Neural crest cell (in vitro differentiated cells): ENCODE results near the gene HERC2. TPM values are rescaled to one million over a fixed set of nuclear protein-coding genes. Genes with fewer than 3 reads are reported as not detected.
"Not testable (repeated sequence)": the region's sequence is repeated elsewhere in the genome, so short reads cannot be mapped to it uniquely, and the experiment has no call there.

Experiments used
- DNase-seq: peaks from one replicate; pipeline ENCODE4 v3.0.0; 2021; ENCODE audit warnings: low read depth, mixed read lengths, low spot score
- H3K27ac Mint-ChIP-seq: one replicate; pipeline ENCODE4 v1.8.0; 2021; ENCODE audit warnings: mild to moderate bottlenecking, mixed read lengths; ENCODE audit not compliant: unreplicated experiment
- H3K27me3 Mint-ChIP-seq: 2 replicates; pipeline ENCODE4 v1.8.0; 2021; ENCODE audit warnings: low read depth, mild to moderate bottlenecking, mixed read lengths
- H3K36me3 Mint-ChIP-seq: 2 replicates; pipeline ENCODE4 v1.8.0; 2021; ENCODE audit warnings: low read depth, mild to moderate bottlenecking, mixed read lengths
- H3K4me1 Mint-ChIP-seq: 2 replicates; pipeline ENCODE4 v1.8.0; 2021; ENCODE audit warnings: mixed read lengths
- H3K4me3 Mint-ChIP-seq: one replicate; pipeline ENCODE4 v1.8.0; 2021; ENCODE audit warnings: mild to moderate bottlenecking, mixed read lengths
- H3K9me3 Mint-ChIP-seq: 2 replicates; pipeline ENCODE4 v1.8.0; 2021; ENCODE audit warnings: mixed read lengths
- CTCF ChIP-seq: fragments of 200-600 bp; sonication (generic); conservative IDR thresholded peaks from 2 replicates; pipeline ENCODE4 v1.5.0; 2021; ENCODE audit warnings: antibody characterized with exemption, mild to moderate bottlenecking
- total RNA-seq: library from RNA; stranded (reverse); gene quantifications from 2 replicates; pipeline ENCODE4 v1.2.1, GENCODE V29; 2021

The HERC2 gene
- total RNA-seq, 1 donor from 2014 or later: 83.6 TPM

- H3K4me3 Mint-ChIP-seq: no peak overlapping the region
- peaks cover 55% of the 10 kb centered on the region for H3K36me3 Mint-ChIP-seq
- no peak for DNase-seq
- no peaks in the 10 kb centered on the region for H3K4me1 Mint-ChIP-seq
- no peaks in the 10 kb centered on the region for H3K27me3 Mint-ChIP-seq
- TF ChIP-seq CTCF: no peak
- H3K27ac Mint-ChIP-seq: peak overlapping the region; percentile 57
- H3K9me3 Mint-ChIP-seq: peaks cover 12% of the 10 kb centered on the region
Observed at GRCh38 chr15:28243399-28243798, 78.6 kb downstream of the HERC2 start.

GRCh38 chr15:28238296-28238695, 83.7 kb downstream of the HERC2 start:
- peaks cover 34% of the 10 kb centered on the region for H3K36me3 Mint-ChIP-seq
- not testable (repeated sequence) for DNase-seq, H3K27ac Mint-ChIP-seq

GRCh38 chr15:28231743-28232142, 90.2 kb downstream of the HERC2 start:
- H3K4me1 Mint-ChIP-seq, H3K27ac Mint-ChIP-seq, H3K9me3 Mint-ChIP-seq, H3K4me3 Mint-ChIP-seq, H3K27me3 Mint-ChIP-seq, DNase-seq: not testable (repeated sequence)
- peaks cover 22% of the 10 kb centered on the region for H3K36me3 Mint-ChIP-seq

More at GRCh38 chr15:28238296-28238695, 83.7 kb downstream of the HERC2 start:
- H3K27me3 Mint-ChIP-seq, H3K4me3 Mint-ChIP-seq, H3K4me1 Mint-ChIP-seq, H3K9me3 Mint-ChIP-seq: not testable (repeated sequence)

- H3K4me3 Mint-ChIP-seq, H3K27me3 Mint-ChIP-seq, DNase-seq, H3K27ac Mint-ChIP-seq, H3K9me3 Mint-ChIP-seq, H3K4me1 Mint-ChIP-seq: not testable (repeated sequence)
- H3K36me3 Mint-ChIP-seq: peaks cover 26% of the 10 kb centered on the region
Observed at GRCh38 chr15:28231336-28231735, 90.6 kb downstream of the HERC2 start.

GRCh38 chr15:28228990-28229640, 92.9 kb downstream of the HERC2 start:
- not testable (repeated sequence) for H3K4me1 Mint-ChIP-seq, DNase-seq, H3K27ac Mint-ChIP-seq, H3K4me3 Mint-ChIP-seq, H3K9me3 Mint-ChIP-seq, H3K27me3 Mint-ChIP-seq
- peaks cover 33% of the 10 kb centered on the region for H3K36me3 Mint-ChIP-seq

- peaks cover 33% of the 10 kb centered on the region for H3K36me3 Mint-ChIP-seq
- no peak for TF ChIP-seq CTCF
- H3K27me3 Mint-ChIP-seq: no peaks in the 10 kb centered on the region
Observed at GRCh38 chr15:28228096-28228495, 93.9 kb downstream of the HERC2 start.

GRCh38 chr15:28227303-28227702, 94.7 kb downstream of the HERC2 start:
- not testable (repeated sequence) for H3K27me3 Mint-ChIP-seq, H3K4me3 Mint-ChIP-seq, DNase-seq, H3K4me1 Mint-ChIP-seq, H3K9me3 Mint-ChIP-seq, H3K27ac Mint-ChIP-seq
- H3K36me3 Mint-ChIP-seq: peaks cover 29% of the 10 kb centered on the region
- TF ChIP-seq CTCF: peak; percentile 64

More at GRCh38 chr15:28228096-28228495, 93.9 kb downstream of the HERC2 start:
- Mint-ChIP-seq H3K4me1 (no peaks in the 10 kb centered on the region), H3K27ac (no peak overlapping the region), H3K9me3 (no peaks in the 10 kb centered on the region), H3K4me3 (no peak overlapping the region)
- DNase-seq: no peak

GRCh38 chr15:28222612-28223011, 99.4 kb downstream of the HERC2 start:
- H3K36me3 Mint-ChIP-seq: peaks cover 17% of the 10 kb centered on the region
- H3K9me3 Mint-ChIP-seq, H3K27me3 Mint-ChIP-seq, H3K4me1 Mint-ChIP-seq, H3K27ac Mint-ChIP-seq, H3K4me3 Mint-ChIP-seq, DNase-seq: not testable (repeated sequence)

GRCh38 chr15:28221696-28222095, 100.3 kb downstream of the HERC2 start:
- not testable (repeated sequence) for H3K4me1 Mint-ChIP-seq, H3K27ac Mint-ChIP-seq, H3K4me3 Mint-ChIP-seq, DNase-seq, H3K9me3 Mint-ChIP-seq, H3K27me3 Mint-ChIP-seq
- peaks cover 15% of the 10 kb centered on the region for H3K36me3 Mint-ChIP-seq
